ENCODE data around the gene SLC10A2.

- no peak for TF ChIP-seq CTCF (IDR thresholded peaks at IDR 0.05)
- no peak for TF ChIP-seq EP300 (IDR thresholded peaks at IDR 0.05)
These were observed 646 bp upstream of the SLC10A2 start for GRCh38 chr13:103066781-103067345.
